ENCODE data around the gene SDC4. TPM values are rescaled to one million over a fixed set of nuclear protein-coding genes. Genes with fewer than 3 reads are reported as not detected.

The SDC4 gene
- polyA plus RNA-seq, 12 donors = 6.8 to 21.4 (median 9.6) TPM; not detected in 1

DNA sequence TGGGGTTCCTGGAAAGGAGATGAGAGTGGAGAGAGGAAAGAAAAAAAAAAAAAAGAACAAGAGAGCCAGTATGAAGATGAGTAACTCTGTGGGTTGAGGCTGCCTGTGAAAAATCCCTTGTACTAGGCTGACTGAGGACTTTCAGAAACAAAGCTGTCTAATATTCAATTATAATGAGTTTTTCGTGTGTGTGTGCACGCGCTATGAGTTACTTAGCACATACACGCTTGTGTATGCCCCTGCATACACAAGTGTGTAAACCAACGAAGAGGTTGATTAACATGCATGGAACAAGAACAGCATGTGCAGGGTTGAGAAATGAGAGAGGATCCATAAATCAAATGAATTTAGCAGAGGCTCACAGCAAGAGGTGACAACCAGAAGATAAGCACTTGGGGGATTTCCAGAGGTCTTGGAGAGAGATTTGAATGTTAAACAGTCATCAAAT is 46.4 kb downstream of the SDC4 start:
- DNase-seq = no peak

DNA sequence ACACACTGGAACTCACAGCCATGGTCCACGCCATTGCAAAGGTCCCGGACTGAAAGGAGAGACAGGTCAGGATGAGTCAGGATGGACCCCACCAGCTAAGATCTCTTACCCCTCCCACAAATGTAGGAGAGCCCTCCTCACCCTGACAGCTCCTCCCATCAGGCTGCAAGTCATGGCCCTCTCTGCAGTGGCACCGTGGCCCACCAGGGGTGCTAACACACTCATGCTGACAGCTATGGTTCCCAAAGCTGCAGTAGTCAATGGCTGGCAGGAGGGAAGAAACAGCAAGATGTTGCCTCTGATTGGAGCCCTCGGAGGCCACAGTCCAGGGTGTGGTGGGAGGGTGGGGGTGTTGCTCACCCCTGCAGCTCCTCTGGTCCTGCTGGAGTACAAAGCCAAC is 47.3 kb downstream of the SDC4 start:
- no peak for DNase-seq

DNA sequence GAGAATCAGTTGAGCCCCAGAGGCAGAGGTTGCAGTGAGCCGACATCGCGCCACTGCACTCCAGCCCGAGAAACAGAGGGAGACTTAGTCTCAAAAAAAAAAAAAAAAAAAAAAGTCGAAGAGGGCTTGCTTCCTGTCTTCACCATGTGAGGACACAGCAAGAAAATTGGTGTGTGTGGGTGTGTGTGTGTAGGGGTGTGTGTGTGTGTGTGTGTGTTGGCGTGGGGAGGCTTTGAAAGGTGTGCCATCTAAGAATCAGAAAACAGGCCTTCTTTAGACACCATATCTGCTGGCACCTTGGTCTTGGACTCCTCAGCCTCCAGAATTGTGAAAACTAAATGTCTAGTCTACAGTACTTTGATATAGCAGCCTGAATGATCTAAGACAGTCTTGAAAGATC is 48.4 kb downstream of the SDC4 start:
- no peak for DNase-seq

DNA sequence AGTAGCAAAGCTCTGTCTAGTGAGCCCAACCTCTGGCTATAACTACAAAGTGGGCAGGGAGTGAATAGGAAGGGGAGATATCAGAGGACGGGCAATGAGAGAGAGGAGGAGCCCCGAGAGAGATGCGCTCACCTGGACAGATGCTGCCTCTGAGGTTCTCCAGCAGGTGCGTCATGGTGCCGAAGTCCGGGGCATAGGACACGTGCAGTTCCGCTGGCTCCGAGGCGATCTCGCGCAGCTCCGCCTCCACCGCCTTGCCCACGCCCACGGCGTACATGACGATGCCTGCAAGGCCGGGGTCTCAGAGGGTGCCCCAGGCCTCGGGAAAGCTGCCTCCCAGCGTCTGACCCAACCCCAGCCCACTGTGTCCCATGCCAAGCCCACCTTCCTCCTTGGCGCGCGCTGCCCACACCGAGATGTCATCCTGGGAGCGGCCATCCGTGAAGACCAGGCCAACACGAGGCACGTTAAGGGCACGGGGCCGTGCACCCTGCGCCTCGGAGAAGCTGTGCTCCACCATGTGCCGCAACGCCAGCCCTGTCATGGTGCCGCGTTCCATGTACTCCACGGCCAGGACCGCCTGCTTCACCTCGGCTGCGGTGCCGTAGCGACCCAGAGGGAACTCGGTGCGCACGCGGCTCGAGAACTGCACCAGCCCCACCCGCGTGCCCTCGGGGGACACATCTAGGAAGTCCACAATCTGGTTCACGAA is 50.3 kb downstream of the SDC4 start:
- DNase-seq = no peak

DNA sequence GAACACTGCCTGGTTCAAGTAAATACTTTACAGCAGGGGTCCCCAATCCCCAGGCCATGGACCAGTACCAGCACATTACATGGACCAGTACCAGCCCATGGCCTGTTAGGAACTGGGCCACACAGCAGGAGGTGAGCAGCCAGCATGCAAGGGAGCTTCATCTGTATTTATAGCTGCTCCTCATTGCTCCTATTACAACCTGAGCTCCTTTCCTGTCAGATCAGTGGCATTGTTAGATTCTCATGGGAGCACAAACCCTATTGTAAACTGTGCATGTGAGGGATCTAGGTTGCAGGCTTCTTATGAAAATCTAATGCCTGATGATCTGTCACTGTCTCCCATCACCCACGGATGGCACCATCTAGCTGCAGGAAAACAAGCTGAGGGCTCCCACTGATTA is 53.6 kb downstream of the SDC4 start:
- DNase-seq = no peak

DNA sequence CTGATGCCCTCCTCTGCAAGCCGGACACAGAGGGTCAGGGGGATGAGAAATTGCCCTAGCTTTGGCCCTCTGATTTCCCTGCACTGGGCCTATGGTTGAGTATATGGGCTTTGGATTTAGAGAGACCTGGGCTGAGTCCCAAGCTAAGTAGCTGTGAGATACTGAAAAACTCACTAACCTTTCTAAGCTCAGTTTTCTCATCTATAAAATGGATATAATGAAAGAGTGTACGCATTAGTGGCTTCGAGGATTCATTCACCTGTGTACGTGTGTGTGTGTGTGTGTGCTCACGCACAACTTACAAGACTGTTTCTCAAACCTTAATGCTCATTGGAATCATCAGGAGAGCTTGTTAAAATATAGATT is 54.2 kb downstream of the SDC4 start:
- no peak for DNase-seq

DNA sequence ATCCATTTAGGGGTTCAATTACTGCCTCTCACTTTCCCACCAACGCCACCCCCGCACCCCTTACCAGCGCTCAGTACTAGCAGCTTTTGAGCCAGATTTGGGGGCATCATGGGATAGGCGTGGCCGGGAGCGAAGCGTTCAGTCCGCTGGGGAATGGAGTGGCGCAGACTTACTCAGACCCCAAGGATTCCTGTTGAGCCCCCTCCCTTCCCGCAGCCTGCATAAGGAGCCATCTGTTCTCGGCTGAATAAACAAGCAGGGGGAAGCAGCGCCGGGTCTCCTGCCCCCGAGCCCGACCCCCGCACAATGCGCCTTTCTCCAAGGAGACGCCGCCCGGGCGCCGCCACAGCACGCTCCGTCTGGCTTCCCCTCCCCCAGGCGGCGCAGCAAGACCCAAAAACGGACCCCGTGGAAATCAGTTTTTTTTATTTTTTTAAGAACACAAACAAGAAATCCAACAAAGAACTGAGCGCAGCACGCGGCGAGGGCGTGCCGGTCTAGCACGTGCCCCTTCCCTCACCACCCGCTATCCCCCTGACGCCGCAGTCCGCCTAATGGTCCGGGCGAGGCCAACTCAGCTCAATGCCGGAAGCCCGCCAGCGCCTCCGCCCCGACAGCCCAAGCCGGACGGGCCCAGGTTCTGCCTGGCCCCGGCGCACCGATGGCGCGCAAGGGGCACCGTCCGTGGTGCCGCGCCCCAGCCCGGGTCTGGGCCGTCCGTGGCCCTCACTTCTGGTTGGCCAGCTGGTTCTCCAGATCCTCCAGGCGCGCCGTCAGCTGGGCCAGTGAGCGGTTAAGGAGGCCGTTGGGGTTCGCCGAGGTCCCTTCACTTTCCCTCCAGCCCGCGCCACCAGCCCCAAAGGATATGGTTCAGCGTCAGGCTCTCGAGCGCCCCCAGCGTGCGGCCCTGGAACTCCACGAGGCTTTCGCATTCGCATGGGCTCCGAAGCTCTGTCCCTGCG is 54.9 kb downstream of the SDC4 start:
- DNase-seq = peak; percentile 65

DNA sequence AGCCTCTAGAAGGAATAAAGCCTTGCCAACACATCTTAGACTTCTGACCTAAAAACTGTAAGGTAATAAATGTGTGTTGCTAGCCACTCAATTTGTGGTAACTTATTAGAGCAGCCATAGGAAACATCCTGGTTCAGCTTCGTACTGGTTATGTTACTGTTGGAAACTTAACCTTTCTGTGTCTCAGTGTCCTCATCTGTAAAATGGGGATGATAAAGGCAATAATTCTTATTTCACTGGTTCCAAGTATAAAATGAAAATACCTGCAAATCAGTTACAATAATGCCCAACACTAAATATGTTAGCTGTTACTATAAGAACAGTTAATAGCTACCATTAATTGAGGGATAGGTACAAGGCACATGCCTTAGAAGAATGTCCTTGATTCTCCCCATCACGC is 55.9 kb downstream of the SDC4 start:
- DNase-seq = no peak

DNA sequence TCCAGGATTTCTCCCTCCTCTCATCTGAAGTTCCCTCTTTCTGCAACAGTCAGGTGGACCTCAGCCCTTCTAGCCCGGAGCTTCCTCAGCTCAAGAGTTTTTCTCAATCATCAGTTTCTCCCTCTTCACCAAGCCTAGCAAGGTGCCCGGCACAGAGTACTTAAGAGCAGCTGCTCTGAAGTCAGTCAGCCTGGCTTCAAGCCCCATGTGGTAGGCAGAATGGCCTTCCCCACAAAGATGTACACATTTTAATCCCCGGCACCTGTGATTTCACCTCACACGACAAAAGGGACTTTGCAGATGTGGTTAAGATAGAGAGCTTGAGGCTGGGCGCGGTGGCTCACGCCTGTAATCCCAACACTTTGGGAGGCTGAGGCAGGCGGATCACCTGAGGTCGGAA is 56.7 kb downstream of the SDC4 start:
- DNase-seq = no peak

DNA sequence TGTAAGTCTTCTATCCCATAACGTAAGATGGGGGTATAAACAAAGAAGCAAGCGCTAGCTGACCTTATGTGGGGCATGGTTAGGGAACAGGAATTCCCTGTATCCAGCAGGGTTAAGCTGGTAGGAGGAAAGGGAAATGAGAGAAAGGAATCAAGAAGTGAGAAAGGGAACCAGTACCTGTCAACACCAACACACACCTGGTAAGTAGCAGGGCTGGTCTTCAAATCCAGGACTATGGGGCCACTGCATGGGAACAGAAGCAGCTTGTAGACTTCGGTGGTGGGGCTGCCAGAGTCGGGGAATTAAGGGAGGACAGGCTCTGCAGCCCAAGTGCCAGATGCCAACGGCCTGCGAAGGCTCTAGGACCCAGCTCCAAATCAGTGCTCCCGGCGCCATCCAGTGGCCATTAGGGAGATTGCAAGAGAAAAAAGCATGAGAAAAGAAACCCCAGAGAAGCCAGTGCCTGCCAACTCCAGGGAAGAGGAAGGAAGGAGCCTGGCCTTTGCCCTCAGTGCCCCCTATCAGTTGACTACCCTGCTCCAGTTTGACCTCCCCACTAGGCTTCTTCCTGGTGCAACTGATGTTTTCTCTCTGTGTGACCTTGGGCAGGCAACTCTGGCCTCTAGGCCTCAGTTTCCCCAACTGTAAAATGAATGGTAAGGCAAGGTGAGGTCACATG is 57.4 kb downstream of the SDC4 start:
- DNase-seq = peak; percentile 69

DNA sequence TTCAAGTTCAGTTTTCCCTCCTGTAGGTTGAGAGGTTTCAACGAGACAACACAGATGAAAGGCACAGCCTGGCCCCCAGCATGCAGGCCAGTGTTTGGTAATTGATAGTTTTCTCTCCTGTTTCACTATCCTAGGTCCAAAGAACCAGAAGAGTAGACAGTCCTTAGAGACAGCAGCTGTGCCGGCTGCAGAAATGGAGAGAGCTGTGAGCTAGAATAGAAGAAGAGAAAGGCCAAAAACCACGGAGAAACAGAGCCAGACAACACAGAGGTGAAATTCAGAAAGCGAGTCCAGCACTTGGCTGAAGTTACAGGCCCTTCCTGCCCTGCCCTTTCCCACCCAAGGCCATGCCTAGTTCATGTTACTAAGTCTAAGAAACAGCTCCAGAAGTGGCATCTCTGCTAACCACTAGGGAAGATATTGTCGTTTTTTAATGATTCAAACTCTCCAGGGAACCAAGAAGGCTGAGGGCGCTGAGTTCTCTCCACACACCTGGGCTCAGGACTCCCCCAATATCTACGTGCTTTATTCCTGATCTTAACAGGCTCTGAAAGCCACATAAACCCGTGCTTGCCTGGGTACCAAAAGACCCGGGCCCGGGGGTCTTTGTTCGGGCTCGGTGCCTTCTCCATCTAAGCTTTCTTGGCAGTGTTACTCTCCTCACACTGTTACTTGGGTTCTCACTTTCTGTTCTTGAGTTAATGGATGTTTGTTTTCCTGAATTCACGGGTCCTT is 58.1 kb downstream of the SDC4 start:
- DNase-seq = no peak

DNA sequence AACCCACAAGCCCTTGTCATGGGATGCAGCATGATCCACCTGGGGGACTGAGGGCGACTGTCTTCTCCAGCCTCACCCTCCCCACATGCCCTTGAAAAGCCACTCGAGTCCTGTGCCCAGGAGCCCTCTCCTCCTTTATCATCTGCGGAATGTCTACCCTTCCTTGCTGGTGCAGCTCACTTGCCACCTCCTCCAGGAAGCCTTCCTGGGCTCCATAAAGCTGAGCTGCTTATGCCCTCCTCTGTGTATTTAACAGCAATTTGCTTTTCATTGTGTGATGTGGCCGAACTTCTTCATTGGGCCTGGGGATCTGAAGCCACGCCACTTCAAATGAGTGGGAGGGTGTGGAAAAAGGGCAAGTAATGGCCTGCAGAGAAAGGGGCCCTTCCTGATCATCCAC is 59.4 kb downstream of the SDC4 start:
- no peak for DNase-seq

DNA sequence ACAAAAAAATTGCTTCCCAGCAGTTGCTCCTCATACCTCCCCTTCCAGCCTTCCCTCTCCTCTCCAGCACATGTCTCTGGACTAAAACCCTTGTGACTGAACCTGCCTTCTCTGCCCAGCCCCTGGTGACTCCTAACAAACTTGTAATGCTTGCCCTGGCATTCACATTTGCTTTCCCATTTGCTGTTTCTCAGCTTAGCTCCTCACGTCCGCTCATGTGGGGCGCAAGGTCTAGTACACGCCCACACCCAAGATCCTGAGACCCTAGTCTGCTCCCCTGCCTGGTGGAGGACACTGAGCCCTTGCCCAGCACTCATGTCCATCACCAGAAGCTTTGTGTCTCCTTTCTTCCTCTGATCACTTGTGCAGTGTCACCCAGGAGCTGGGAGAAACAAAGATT is 59.8 kb downstream of the SDC4 start:
- DNase-seq = no peak

DNA sequence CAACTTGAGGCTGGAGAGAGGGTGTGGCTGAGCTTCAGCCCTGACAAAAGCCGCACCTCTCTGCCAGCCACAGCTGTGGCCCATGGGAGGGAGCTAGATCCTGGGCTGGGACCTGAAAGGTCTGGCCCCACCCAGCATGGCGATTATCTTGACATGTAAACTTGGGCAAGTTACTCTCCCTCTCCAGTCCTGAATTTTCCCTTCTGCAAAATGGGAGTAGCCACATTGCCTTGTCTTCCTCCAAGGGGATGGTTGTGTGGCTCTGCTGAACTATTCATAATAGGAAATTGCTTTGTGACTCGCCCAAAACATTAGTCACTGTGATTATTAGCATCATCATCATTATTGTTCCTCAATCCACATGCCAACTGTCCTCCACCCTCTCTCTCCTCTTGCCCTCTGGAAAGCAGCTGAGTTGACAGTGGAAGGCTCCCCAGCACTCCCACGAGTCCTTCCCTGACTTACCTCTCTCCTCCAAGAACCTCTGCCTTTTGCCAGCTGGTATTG is 64.6 kb downstream of the SDC4 start:
- no peak for DNase-seq

DNA sequence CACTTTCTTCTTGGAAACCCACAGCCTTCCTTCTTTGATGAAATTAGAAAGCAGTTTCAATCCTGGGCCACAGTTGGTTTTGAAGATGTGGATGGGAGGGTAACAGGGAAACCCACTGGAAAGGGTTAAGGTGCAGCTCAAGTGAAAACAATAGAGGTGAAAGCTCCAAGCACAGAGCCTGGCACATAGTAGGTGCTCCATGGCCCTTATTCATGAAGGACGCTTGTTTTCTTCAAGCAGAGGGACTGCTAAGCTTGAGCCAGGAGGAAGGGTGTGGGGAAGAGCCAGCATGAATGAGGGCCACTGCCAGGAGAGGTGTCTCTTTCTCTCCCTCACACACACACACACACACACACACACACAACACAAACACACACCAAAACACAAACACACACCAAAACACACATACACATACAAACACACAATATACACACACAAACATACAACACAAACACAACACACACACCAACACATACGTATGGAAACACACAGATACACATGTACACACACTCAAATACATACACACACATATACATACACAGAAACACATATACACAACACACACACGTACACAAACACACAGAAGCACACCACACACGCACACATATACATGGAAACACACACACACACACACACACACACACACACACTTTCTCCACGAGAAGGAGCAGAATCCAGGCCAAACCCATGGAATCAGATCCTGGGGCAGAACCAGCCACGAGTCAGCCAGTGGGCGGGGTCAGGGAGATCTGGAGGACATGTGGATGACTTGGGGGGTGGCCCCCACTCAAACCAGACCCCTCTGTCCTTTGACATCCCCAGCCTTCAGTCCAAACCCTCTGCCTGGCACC is 65.3 kb downstream of the SDC4 start:
- no peak for DNase-seq

DNA sequence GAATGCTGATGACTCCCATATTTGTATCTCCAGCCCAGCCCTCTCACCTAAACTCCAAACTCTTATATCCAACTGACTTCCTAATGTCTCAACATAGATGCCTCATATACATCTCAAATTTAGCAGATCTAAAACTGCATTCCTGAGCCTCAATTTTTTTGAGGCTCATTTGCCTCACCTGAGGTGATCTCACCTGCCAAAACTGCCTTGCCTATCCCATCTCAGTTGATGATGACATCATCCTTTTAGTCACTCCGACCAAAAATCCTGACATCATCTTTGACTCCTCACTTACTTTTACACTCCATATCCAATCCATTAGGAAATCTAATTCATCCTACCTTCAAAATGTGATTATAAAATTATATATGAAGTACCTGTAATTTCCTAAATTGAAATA is 68.2 kb downstream of the SDC4 start:
- DNase-seq = no peak

DNA sequence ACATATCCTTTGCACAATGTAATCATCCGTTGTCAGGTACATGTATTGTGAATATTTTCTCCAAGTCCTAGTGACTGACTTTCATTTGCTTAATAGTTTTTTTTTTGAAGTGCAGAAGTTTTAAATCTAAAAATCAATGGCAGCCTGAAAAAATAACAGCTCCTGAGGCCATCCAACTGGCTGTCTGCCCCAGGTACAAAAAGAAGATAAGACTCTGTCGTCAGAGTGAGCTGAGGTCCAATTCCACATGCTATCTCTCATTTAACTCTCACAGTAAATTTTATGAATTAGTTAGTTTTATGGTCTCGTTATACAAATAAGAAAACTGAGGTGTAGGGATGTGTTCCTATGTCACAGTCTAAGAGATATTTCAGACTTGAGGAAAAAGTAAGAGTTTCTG is 72.9 kb downstream of the SDC4 start:
- DNase-seq = no peak
